GM21825 (cell line): ENCODE results near the gene SHMT2.

Experiments
- ATAC-seq: cut with Tn5 transposase; IDR thresholded peaks from one replicate; pipeline ENCODE4 v1.9.1; 2021; ENCODE audit warnings: mild to moderate bottlenecking, moderate library complexity; ENCODE audit not compliant: unreplicated experiment

The SHMT2 gene

DNA sequence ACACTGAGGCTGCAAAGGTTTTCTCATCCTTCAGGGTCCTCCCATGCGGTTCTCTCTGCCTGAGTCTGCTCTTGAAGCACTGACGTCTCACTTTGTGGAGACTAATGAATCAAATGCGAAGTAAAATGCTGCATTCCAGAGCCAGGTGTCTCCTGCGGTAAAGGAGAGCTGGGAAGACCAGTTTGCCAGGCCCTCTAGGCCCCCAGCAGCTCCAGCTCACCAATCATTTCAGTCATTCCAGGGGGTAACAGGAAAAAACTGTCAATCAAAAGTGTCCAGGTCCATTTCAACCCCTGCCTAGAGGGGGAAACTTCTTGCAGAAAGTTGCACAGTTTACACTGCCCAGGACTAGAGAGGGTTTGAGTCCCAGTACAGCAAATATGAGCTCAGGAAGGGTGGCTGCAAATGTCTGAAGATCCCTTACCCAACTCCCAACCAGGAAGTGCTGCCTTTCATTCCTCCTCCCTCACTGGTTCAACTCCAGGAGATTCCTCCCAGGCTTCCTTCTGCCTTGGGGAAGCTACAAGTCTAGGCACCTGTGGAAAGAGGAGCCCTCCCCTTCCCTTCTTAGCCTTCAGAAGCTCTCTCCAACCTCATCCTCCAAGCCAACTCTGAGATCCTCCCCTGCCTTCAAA lies 15.6 kb upstream of the SHMT2 start:
- ATAC-seq = no peak

DNA sequence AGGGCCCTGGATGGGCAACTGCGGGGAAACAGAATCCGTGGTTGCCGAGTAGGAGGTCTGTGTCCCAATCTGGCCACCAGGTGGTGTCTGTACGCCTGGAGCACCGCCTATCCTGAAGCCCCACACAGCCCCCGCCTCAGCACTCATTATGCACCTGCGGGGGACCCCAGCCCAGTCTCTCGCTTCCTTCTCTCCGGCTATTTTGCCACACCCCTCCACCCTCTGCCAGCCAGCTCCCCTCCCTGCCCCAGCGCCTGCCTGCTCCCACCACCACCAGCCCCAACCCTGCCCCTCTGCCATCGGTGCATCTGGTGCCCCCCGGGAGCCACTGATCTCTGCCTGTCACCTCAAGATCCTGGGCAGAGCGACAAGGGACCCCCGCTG lies 15.1 kb upstream of the SHMT2 start:
- no peak for ATAC-seq

DNA sequence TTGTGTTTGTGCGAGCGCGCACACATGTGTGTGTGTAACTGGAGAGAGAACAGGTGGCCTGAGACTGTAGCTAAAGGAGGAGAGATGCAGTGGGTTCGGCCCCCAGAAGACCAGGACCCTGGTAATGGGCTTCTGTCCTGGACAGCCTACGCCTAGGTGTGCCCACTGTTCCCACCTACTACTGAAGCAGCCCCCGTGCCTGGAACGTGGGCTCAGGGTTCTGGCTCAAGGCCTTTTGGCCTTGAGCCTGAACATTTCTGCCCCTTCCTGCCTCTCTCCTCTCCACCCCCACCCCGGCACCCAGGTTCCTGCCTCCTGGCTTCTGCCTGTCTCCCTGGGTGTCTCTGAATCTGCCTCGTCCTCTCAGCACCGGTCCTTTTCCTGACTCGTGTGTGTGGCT lies 14.4 kb upstream of the SHMT2 start:
- no peak for ATAC-seq

DNA sequence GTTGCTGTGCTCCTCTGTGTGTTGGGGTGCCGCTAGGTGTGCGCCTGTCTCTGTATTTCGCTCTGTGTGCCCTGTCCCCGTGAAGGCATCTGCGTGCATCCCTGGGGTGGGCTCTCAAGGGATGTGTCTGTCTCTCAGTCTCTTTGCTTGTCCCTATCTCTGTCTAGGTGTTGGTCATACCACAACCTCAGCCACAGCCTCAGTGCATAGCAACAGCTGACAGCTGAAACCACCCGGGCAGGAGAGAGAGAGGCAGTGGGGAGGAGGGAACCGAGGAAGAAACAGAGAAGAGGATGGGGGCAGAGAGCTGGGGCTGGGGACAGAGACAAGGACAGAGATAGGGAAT lies 13.9 kb upstream of the SHMT2 start:
- no peak for ATAC-seq

DNA sequence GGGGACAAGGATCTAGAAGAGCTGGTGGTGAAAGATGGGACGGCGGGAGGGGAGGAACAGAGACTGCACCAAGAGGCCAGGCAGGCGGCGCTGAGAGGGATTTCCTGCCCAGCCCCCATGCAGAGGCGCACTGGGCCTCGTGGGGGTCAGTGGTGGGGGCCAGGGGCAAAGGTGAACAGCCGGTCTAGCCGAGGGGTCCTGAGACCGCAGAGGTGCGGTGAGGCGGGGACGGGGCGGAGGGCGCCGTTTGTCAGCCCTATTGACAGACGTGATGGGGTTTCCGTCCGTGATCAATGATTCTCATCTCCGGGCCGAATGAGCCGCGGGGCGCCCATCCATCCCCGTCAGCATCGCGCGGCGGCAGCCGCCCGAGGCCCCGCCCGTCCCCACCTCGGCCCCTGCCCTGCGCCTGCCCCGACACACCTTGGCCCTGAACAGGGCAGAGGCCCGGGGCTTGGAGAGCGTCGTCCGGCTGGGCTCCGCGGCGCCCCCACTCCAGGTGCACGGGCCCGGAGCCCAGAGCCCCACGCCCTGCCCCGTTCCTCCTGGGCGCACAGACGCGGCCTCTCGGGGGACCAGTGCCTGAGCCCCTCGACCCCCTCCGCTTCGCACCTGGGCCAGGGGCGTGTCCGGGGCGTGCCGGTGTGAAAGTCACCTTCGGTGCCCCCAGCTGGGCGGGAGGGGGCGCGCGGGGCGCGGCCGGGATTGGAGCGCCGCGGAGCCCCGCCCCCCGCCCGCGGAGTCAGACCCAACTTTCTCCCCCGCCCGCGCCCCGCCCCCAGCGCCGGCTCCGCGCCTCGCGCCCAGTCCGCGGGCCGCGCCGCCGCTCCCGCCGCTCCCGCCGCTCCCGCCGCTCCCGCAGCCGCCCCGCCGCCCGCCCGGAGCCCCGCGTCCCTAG lies 13.2 kb upstream of the SHMT2 start, which contains the start of gene NXPH4:
Gene NXPH4 (plus strand): TSS at position 781 of the 898 bp plus-strand sequence. CDS start 176 bp downstream, outside the sequence.
- ATAC-seq = no peak

DNA sequence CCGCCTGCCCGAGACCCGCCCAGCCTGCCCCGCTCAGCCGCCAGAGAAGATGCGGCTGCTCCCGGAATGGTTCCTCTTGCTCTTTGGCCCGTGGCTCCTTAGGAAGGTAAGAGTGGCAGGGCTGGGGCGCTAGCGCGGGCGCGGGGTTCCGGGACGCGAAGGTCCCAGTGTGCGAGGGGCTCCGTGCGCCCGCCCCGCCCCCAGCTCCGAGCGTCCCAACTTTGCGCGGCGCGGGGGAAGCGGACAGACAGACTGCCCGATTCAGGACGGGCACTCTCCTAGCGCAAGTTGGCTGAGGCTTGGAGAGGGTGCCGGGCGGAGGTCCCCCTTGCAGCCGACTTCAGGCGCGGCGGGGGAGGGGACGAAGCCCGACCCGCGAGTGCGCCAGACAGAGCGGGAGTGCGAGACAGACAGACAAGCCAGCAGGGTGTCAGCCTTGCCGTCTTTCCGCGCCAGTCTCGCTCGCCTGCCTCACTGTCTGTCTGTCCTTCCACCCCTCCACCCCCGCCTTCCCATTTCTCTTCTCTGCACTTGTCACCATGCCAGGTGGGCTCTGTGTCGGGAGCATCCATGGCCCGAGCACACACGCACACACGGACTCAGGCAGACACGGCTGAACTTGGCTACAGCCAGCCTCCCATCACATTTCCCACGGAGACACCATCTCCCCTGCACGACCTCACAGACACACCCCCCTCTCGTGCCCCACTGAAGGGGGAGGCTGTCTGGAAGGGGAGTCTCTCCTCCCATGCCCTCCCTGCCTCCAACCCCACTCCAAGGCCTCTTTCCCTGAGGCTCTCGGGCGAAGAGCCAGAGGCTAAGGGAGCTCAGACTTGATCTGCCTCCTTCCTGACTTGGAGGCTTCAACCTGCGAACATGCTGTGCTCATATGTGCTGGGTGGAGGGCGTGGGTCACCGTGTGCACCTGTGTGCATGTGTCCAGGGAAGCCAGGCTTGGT lies 12.3 kb upstream of the SHMT2 start:
- ATAC-seq = no peak

DNA sequence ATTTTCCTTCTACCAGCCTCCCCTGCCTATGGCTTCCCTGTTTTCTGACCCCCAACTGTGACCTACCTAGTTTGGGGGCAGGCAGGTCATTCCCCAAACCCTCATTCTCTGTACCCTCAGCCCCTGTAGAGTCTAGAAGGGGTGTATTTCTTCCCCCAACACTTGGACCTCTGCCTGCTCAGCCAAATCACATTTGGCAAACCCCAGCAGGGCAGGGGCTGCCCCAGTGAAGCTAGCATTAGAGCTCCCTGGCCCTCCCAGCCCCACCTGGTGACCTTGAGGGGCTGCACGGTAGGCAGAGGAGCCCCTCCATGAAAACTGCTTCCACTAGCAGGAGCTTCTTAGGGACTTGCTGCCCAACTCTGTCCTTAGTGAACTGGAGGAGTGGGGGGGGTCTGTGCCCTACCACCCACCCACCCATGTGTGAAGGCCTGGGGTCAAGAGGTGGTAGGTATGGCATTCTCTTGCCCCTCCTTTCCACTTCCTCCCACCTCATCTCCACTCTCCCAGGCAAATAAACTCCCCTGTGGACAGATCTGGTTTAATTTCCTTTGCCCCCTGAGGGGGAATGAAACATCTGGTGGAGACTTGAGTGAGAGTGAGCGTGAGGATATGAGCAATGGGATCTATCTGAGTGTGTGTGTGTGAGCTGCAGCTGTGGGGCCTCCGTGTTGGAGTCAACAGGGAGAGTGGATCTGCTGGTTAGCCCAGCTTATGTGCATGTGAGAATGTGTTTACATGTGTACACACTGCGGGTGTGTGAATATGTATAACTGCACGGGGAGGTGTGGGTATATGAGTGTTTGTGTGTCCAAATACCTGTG lies 11.3 kb upstream of the SHMT2 start:
- no peak for ATAC-seq

DNA sequence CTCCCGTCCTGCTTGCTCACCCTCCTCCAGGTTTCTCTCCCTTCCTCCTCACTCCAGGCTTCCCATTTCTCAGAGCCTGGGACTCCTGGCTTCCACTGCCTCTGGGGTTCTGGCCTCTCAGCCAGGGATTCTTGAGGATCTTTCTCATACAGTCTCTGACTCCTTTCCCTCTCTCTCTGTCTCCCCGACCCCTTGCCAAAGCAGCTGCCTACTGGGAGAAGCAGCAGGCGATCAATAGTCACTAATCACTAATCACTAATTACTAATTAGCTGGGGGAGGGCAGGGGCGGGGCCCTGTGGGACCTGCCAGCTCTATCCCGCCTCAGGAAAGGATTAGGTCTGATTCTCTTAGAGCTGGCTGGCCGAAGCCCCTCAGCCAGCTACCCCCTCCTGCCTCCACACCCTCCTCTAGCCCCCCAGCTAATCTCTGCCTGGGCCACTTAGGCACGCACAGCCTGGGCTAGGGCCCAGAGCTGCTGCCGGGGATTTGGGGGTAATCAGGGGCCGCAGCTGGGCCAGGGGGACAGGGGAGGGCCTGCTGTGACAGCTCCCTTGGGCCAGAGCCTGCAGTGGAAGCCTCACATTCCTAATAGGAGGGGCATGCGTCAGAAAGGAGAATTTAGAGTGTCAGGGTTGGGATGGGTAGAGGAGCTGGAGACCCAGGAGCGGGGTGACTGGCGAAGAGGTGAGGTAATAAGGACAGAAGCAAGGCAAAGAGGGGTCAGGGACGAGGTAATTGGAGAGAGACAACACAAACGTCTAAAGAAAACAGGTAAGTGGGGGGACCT lies 10.1 kb upstream of the SHMT2 start:
- no peak for ATAC-seq

DNA sequence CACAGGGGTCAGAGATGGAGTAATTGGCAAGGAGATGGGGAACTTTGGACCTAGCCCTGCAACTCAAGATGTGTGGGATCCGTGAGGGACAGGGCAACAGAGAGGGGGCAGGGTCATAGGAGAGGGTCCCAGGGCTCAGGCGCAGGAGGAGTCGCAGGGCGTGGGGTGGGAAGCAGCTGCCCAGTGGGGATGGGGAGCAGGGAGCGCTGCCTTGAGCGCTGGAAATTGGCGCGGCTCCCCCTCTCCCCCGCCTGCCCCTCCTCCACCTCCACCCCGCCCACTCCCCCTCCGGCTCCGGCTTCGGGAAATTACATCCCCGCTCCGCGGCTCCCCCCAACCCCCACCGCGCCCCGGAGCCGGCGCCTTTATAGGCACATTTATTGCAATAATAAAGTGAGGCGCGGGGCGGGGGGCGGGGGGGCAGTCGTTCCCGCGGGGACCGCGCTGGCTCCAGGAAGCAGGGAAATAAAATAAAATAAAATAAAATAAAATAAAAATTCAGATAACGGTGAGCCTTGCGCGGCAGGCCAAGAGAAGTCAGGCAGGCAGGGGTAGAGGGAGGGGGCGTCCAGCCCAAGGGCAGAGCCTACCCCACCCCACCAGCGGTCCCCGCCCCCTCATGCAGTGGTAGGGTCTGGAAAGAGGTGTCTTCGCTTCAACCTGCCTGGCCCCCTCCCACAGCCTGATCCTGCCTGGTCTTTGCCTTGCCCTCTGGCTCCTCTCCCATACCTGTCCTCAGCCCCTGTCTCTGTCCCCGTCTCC lies 9.3 kb upstream of the SHMT2 start:
- ATAC-seq = no peak

DNA sequence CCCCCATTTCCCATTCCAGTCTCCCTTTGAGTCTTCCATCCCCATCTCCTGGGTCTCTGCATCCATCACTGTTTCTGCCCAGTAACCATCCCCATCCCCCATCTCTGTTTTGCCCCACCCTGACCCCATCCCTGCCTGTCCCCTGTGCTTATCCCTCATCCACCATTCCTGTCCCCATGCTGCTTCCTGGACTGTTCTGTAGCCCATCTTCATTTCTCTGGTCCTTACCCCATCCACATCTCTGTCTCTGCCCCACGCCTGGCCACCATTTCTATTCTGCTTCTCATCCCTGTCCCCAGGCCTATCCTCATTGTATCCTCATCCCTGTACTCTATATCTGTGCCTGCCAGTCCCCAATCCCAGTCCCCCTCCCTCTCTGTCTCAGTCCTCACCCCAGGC lies 8.7 kb upstream of the SHMT2 start:
- ATAC-seq = no peak

DNA sequence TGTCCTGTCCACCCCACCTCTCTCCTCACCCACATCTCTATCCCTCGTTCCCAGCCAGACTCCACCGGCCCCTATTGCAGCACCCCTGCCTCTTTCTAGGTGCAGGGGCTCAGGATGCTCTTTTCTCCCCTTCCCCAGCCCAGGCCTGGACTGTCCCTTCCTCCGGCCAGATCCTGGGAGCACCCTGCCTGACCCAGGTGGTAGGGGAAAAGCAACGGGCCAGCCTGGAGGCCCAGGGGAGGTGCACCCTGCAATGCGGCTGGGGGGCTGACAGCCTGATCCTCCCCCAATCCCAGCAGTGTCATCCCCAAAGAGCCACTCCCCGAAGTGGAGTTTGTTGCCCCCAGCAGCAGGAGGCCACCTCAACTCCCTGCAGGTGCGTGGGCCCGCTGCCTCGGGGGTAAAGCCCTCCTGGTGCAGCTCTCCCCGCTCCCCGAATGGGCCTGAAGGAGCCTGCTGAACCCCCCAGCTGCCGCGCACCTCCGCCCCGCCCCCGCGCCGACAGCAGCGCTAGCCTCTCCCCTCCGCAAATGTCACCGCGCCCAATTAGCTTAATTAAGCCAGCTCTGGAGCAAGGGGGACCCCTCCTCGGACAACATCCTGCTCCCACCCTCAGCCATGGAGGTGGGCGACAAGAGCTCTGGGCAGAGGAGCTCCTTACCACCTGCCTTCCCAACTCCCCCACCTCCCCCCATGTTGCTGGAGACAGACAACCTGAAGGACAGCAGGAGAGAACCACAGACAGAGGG lies 8.2 kb upstream of the SHMT2 start:
- ATAC-seq = no peak

DNA sequence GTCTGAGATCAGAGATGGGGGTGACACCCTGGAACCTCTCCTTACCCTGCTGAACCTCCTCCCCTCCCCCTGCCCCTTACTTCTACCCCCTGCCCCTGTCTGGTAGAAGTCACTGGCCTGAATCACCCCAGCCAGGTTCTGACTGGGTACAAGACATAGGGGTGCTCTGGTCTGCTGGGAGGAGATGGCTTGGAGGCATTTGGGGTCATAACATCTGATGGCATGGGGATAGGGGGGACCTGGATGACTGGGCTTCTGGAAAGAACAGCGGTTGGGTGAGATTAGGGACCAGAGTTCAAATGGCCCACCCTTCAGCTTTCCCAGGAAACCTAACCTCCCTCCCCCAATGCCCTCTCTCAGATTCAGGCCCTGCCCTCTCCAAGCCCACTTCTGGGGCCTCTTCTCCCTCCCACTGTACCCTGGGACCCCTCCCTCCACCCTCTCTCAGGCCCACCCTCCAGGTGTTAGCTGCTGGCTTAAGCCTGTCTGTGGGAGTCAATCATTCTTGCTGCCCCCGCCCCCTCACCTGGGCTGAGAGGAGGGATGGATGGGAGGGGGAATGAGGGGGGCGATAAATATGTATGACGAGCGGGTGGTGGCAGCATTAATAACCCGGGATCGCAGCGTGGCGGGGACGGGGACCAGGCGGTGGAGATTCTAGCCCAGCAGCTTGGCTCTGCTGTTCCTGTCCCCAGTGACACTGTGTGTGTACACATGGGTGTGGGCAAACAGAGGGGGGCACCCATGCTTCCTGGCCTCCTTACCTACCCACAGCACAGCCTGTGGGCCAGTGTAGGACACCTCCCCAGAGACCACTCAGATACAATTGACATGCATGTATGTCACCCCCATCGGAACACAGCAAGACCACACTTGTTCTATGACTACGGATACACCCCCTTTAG lies 7.0 kb upstream of the SHMT2 start:
- ATAC-seq = no peak

DNA sequence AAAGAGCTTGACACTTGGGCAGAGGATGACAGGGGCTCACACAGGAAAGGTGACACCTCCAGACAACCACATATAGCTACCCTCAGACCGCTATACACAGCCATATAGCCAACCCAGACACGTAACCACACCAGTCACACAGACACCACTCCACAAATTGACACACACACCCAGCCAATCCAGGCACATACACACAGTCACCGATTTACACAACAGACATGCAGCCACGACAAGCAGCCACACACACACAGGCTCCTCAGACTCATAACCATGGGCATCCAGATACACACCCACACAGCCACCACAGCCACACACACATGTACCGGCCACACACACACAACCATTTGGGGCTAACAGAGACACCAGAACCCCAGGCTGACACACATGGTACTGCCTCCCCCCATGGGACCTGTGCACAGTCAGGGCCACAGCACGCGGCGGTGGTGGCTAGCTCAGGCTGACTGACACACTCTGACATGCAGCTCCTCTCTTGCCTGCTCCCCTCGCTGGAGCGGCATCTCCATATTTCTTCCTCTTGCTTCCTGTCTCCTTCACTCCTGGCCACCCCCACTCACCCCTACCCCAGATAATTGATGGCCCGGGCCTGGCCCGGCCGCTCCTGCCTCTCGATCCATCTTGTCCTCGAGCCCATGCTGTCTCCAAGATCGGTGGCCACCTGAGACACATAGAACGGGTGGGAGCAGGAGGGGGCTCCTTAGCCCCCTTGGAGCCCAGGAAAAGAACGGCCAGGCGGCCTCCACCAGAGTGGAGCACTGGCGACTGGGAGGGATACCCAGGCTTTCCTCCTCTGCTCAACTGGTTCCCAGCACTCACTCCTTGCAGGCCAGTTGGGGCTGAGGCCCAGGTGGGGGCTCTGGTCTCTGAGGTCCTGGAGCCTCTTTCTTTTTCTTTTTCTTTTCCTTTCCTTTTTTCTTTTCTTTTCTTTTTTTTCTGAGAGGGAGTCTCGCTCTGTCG lies 6.0 kb upstream of the SHMT2 start:
- no peak for ATAC-seq

DNA sequence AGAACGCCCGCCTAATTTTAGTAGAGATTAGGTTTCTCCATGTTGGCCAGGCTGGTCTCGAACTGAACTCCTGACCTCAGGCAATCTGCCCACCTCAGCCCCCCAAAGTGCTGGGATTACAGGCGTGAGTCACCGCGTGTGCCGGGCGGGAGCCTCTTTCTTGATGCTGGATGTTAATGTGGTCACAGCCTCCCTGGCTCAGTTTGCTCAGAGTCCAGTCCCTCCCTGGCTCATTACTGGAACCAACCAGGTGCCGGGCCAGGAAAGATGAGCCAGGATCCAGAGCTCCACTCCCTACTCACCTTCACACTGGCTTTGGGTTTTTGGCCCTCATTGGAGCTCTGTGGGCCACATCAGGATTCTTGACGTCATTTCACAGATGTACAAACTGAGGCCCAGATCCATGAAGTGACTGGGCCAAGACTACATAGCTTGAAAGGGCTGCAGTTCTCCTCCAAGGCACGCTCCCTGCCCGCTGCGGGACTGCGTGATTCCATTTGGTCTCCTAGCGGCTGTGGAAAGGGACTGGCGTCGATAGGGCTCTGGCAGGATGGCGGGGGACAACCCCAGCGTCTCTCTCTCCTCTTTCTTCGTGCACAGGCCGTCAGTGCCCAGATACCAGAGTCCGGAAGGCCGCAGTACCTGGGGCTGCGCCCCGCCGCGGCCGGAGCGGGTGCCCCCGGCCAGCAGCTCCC lies 5.1 kb upstream of the SHMT2 start:
- no peak for ATAC-seq

DNA sequence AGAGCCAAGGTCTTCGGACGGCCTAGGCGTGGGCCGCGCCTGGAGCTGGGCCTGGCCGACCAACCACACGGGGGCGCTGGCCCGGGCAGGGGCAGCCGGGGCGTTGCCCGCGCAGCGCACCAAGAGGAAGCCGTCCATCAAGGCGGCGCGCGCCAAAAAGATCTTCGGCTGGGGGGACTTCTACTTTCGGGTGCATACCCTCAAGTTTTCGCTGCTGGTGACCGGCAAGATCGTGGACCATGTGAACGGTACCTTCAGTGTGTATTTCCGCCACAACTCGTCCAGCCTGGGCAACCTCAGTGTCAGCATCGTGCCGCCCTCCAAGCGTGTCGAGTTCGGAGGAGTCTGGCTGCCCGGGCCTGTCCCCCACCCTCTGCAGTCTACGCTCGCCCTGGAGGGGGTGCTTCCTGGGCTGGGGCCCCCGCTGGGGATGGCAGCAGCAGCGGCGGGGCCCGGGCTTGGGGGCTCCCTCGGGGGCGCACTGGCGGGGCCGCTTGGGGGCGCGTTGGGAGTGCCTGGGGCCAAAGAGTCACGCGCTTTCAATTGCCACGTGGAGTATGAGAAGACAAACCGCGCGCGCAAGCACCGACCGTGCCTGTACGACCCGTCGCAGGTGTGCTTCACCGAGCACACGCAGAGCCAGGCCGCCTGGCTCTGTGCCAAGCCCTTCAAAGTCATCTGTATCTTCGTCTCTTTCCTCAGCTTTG lies 4.4 kb upstream of the SHMT2 start:
- ATAC-seq = no peak
